ENCODE results near the gene MRPS9.

The MRPS9 gene

DNA sequence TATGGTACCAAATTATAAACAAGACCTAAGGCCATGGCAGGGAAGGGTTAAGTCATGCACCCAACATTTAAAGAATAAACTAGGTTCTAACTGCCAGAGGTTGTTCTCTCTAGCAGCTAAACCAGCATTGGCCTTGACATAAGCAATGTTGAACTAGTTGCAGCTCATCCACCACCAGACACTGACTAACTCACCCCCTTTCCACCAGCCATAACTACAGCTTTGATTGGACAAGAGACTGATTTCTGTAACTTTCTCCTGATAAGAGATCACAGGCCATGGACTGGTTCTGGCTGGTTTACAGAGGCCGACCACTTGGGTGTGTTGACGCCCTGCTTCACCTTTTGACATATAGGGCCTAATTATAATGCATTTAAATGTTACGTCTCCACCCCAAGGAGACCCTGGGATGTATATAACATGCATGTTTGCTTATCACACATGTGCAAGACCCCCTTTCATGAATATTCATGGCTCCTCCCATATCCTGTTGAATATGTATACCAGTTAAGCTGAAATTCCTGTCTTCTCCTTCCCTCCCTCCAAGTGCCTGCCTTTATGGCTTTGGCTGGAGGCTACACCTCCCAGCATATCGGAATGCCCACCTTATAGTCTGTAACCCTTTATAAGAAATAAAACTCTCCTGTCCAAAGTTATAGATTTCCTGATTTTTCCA is 75.9 kb downstream of the MRPS9 start:
- no peak for TF ChIP-seq CTCF (IDR thresholded peaks at IDR 0.05)
- no peaks in the 10 kb centered on the region for H3K36me3 ChIP-seq (ENCODE audit: control insufficient read depth, insufficient read depth, low read length)

DNA sequence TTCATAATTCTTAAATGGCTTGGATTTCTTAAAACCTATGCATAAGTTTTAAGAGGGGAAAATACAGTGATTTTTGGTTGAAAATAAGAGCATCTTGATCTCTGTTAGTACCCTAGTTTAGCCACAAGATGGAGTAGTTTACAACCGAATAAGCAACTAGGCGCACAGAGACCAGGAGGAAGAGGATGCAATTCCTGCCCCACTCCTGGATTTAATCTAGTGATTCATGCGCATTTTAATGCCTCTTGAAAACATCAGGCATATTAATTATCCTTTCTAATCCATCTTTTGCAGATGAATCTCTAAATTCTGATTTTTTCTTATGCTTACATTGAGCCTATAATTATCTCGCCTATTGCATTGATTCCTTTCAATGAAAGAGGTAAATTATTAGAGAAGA is 76.7 kb downstream of the MRPS9 start:
- H3K9ac ChIP-seq: no peak overlapping the region
- H3K9me3 ChIP-seq (ENCODE audit: control insufficient read depth, low read length): no peaks in the 10 kb centered on the region
- no peak overlapping the region for H3K27ac ChIP-seq
- H2AFZ ChIP-seq: no peak overlapping the region
- no peaks in the 10 kb centered on the region for H3K36me3 ChIP-seq (ENCODE audit: control insufficient read depth, insufficient read depth, low read length)
- H3K79me2 ChIP-seq: no peaks in the 10 kb centered on the region
- no peak overlapping the region for H3K4me2 ChIP-seq (ENCODE audit: low read length)
- no peak overlapping the region for H3K4me3 ChIP-seq (ENCODE audit: low read depth, low read length)
- no peaks in the 10 kb centered on the region for H3K27me3 ChIP-seq (ENCODE audit: control insufficient read depth, insufficient read depth, low read length)
- no peaks in the 10 kb centered on the region for H3K4me1 ChIP-seq
- peak; percentile 73 for TF ChIP-seq CTCF (IDR thresholded peaks at IDR 0.05)

More for the DNA sequence above, 75.9 kb downstream of the MRPS9 start:
- Histone ChIP-seq H3K4me1 (no peaks in the 10 kb centered on the region), H3K4me2 (ENCODE audit: low read length) (no peak overlapping the region), H3K27ac (no peak overlapping the region), H3K27me3 (ENCODE audit: control insufficient read depth, insufficient read depth, low read length) (no peaks in the 10 kb centered on the region), H2AFZ (no peak overlapping the region), H3K9ac (no peak overlapping the region), H3K9me3 (ENCODE audit: control insufficient read depth, low read length) (no peaks in the 10 kb centered on the region), H3K79me2 (no peaks in the 10 kb centered on the region), H3K4me3 (ENCODE audit: low read depth, low read length) (no peak overlapping the region)

GRCh38 chr2:105116348-105116747 is 78.5 kb downstream of the MRPS9 start:
- no peak for TF ChIP-seq CTCF (IDR thresholded peaks at IDR 0.05)

DNA sequence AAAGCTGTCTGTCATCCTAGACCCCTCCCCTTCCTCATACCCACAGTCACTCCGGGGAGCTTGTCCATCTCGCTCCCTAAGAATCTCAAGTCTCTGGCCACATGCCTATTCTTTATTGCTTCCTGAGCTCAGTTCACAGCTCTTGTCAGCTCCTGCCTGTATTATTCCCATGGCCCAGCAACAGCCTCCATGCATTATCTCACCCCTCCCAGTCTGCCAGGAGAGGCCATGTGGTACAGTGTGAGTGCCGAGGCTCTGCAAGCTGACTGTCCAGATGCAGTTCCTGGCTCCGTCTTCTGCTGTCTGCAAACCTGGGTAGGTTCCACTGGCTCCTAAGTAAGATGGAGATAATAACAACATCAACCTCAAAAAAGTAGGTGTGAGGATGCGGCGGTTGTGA is 79.7 kb downstream of the MRPS9 start:
- no peak overlapping the region for H3K9ac ChIP-seq
- H3K79me2 ChIP-seq: no peaks in the 10 kb centered on the region
- no peaks in the 10 kb centered on the region for H3K36me3 ChIP-seq (ENCODE audit: control insufficient read depth, insufficient read depth, low read length)
- no peaks in the 10 kb centered on the region for H3K9me3 ChIP-seq (ENCODE audit: control insufficient read depth, low read length)
- H2AFZ ChIP-seq: no peak overlapping the region
- H3K27me3 ChIP-seq (ENCODE audit: control insufficient read depth, insufficient read depth, low read length): no peaks in the 10 kb centered on the region
- H3K4me2 ChIP-seq (ENCODE audit: low read length): no peak overlapping the region
- H3K27ac ChIP-seq: no peak overlapping the region
- no peaks in the 10 kb centered on the region for H3K4me1 ChIP-seq
- no peak overlapping the region for H3K4me3 ChIP-seq (ENCODE audit: low read depth, low read length)
- TF ChIP-seq CTCF (IDR thresholded peaks at IDR 0.05): no peak

More at GRCh38 chr2:105116348-105116747, 78.5 kb downstream of the MRPS9 start:
- Histone ChIP-seq H3K4me2 (ENCODE audit: low read length) (no peak overlapping the region), H3K36me3 (ENCODE audit: control insufficient read depth, insufficient read depth, low read length) (no peaks in the 10 kb centered on the region), H3K9me3 (ENCODE audit: control insufficient read depth, low read length) (no peaks in the 10 kb centered on the region), H3K79me2 (no peaks in the 10 kb centered on the region), H3K9ac (no peak overlapping the region), H3K4me1 (no peaks in the 10 kb centered on the region), H3K4me3 (ENCODE audit: low read depth, low read length) (no peak overlapping the region), H3K27ac (no peak overlapping the region), H2AFZ (no peak overlapping the region), H3K27me3 (ENCODE audit: control insufficient read depth, insufficient read depth, low read length) (no peaks in the 10 kb centered on the region)

DNA sequence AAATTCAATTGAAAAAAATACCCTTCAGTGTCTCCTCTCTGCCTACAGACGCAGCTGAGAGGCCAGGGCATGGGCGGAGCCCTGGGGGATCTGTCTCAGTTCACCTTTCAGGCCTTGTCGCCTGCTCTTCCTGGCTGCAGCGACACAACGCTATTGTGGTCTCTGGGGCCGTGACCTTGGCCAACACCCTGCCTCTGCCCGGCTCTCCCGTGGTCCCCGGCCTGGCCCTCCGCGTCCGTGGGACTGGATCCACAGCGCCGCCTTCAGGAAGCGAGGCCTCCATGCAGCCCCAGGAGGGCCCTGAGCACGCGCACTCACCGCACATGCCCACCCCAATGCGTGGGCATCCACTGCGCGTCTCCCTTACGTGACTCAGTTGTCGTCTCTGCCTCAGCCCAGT is 81.1 kb downstream of the MRPS9 start:
- TF ChIP-seq CTCF (IDR thresholded peaks at IDR 0.05): no peak
- Histone ChIP-seq H3K27me3 (ENCODE audit: control insufficient read depth, insufficient read depth, low read length) (no peaks in the 10 kb centered on the region), H3K4me1 (no peaks in the 10 kb centered on the region), H3K9ac (no peak overlapping the region), H3K36me3 (ENCODE audit: control insufficient read depth, insufficient read depth, low read length) (no peaks in the 10 kb centered on the region), H3K9me3 (ENCODE audit: control insufficient read depth, low read length) (no peaks in the 10 kb centered on the region), H3K27ac (no peak overlapping the region), H2AFZ (no peak overlapping the region), H3K4me3 (ENCODE audit: low read depth, low read length) (no peak overlapping the region), H3K4me2 (ENCODE audit: low read length) (no peak overlapping the region), H3K79me2 (no peaks in the 10 kb centered on the region)
